NCI-H2227 (cell line): ENCODE measurements around the gene MINDY3.

Source experiments
- DNase-seq: peaks from one replicate; lab custom pipeline; 2025; ENCODE audit not compliant: unreplicated experiment; lab: John Stamatoyannopoulos, UW

MINDY3 gene

DNA sequence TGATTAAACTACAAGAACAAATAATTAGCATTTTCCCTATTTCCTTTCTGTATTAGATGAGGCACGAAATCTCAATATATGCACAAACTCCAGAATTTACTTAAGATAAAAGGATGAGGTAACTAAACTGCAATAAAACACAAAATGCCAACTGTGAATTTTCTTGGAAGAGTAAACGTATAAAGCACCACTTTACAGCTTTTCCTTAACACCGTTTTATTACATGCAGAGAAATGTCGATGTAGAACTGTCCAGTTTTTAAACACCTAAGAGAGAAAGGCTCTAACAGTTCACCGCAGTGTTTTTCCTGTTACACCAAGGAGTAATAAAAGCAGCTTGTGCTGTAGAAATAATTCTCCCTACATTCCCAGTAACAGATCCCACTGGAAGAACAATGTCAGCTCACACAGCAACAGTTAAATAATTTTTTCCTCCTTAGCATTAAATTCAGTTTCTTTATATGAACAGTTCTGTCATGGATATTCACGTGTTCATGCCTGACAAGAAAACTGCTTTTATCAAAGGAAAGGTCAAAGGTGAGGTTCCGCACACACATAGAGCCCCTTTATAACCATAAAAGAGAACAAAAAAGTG is 52.0 kb downstream of the MINDY3 start:
- no peak for DNase-seq

DNA sequence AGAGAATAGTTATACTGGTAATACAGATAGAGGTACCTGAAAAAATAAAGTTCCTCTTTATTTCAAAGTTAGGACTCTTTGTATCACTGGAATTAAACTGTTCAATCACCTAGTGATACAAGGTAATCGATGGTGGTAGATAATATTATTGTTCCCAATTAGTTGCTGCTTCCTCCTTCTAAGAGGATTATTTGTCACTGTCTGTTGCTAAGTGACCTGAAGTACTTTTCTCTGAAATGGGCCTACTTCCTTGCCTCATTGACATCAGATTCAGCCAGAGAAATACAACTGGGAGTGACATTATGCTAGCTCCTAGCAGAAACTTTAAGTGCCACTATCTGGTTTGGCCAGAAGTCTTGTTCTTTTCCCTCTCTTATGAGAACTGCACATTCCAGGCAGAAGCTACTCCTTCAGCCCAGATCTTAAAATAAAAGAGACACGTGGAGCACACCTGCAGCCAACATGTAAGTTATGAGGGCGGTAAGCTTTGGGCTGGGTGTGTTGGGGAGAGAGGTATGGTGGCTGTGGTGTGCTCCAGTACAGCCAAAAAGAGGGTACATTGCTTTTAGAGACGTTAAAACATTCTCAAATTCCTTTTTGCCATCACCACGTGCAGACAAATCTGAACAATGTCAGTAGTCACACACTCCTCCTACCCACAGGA is 54.8 kb downstream of the MINDY3 start:
- no peak for DNase-seq

- DNase-seq: no peak
Observed at GRCh38 chr10:15804109-15804508, 56.2 kb downstream of the MINDY3 start.

GRCh38 chr10:15802375-15802949 is 57.8 kb downstream of the MINDY3 start:
- DNase-seq: no peak

- DNase-seq: no peak
Observed at GRCh38 chr10:15801641-15802040, 58.7 kb downstream of the MINDY3 start.

DNA sequence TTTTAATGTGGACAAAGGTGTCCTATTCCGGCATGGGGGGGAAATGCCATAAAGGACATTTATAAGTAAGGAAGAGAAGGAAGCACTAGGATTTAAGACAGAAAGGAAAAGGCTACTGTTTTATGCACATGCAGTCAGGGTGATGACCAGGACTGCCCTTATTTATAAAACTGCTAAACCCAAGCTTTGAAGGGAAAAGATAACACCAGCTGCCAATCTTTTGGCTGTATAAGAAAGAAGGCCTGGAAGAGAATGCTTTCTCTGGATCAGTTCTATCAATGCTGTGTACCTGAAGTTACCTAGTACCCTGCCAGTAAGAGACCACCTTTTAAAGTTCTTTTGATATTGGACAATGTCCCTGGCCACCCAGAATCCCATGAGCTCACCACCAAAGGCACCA is 59.2 kb downstream of the MINDY3 start:
- no peak for DNase-seq

DNA sequence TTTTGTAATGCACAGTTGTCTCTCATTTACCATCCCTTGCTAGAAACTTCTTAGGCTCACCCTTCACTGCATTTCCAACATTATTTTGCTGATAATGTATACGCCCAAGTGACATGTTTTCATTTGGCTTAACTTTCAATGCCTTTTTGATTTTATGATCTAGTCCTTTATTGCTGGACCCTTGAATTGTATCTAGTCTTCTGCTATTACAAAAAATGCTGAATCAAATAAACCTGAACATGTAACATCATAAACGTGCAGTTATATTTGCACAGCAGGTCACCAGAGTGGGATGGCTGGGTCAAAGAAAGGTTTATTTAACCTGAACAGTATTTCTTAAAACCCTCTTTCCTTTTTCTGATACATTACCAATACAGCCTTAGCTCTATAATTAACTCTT is 63.0 kb downstream of the MINDY3 start:
- no peak for DNase-seq

GRCh38 chr10:15796762-15797161 is 63.5 kb downstream of the MINDY3 start:
- no peak for DNase-seq

- no peak for DNase-seq
Observed at GRCh38 chr10:15796098-15796759, 64.1 kb downstream of the MINDY3 start.

DNA sequence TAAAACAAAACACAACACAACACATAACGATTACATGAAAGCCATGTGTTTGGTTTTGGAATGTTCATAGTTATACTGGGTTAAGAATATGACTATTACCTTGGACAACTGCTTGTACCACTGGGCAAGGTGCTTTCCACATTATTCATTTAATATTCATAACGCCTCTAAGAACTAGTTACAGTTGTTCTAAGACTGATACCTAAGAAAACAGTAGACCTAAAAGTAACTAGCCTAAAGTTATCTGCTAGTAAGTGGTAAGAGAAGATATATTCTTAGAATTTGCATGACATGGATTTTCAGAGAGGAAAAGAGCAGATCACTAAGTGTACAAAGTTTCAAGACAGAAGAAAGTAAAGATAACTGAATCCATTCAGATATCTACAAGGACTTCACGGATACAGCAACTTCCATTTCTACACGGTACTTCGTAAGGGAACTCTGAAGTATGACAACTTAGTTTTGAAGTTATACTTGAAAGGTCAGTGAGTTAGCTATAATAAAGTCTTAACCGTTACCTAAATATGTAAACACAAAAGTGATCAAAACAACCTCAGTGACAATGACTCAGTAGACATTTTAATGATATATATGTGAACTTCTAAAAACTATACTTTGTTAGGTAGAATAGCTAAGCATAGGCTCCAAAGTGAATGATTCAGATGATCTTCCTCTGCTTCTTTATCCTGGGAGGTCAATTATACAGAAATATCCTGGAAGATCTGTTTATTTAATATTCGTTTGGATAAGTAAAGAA is 65.1 kb downstream of the MINDY3 start:
- DNase-seq: no peak

DNA sequence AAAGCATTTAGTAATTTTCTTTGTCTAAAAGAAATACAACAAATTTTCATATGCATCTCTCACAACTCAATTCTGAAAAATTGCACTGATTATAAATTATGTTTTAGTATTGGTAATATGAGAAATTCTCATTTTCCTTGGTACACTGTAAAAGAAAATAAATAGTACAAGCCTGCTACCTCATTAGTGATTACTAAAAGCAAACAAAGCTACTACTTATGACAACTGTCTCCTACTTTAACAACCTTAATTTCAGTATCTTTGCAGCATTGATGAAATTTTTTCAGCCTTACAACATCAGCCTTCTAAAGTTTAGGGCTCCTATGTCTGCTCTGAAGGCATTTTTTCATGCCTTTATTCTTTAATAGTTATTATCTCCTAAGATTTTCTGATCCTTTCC is 65.7 kb downstream of the MINDY3 start:
- DNase-seq: no peak

- no peak for DNase-seq
Observed at GRCh38 chr10:15793664-15794063, 66.6 kb downstream of the MINDY3 start.

- DNase-seq: no peak
Observed at GRCh38 chr10:15792777-15793176, 67.5 kb downstream of the MINDY3 start.

DNA sequence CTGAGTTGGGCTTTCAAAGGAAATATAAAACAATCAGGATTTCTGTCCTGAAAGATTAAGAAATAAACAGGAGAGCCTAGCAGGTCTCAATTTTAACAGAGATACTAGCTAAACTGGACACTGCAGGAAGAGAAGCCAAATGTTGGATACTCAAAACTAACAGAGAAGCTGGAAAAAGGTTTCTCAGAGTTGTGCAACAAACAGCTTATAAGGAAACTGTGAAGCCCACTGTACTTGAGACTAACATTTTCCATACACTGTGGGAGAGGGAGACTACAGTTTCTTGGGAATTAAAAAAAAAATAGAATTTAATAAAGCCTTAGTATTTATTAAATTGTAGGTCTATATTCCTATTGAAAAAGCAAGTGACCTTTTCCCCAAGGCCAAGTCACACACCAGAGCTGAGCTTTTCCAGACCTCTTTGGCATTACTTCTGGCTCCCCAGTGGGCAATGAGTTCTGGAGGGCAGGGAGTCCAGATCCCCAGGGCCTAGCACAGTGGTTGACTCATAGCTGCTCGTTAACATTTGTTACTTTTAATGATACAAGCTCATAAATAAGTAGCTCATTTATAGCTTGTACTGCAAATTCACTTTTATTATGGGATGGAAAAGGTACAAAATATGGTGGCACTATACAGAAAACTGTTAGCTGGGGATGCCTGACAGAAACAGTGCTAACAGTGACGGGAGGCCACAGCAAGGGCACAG is 68.3 kb downstream of the MINDY3 start:
- DNase-seq: no peak

DNA sequence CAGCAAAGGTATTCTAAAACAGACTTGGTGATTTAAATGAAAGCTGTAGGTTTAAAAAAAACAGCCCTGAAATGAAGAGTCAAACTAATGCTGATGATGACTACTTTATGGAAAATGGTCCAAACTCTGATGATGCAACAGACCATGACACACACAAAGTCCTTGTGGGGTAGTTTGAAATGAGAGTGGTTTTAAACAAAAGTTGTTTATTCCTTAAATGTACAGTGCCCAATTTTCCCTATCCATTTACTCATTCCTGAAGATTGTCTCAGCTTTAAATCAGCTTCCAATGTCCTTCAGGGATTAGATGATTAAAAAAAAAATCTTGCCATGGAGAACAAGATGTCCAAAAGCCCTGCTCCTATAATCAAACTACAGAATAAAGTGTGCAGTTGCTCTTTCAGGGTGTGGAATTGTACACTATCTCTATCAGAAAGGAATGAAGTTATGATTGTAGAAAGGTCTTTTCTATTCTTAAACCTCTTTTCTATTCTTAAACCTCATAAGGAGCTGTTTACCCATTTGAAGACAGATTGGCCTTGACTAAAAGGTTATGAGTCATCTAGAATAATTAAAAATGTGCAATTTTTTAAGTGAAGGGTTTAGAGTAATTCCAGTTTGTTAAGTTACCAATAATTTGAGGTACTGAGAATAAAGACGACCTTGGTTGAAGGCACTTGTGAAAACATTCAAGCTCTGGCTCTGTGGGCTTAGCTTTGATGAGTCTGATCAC is 70.3 kb downstream of the MINDY3 start:
- DNase-seq: no peak

GRCh38 chr10:15787426-15787825 is 72.9 kb downstream of the MINDY3 start:
- no peak for DNase-seq

DNA sequence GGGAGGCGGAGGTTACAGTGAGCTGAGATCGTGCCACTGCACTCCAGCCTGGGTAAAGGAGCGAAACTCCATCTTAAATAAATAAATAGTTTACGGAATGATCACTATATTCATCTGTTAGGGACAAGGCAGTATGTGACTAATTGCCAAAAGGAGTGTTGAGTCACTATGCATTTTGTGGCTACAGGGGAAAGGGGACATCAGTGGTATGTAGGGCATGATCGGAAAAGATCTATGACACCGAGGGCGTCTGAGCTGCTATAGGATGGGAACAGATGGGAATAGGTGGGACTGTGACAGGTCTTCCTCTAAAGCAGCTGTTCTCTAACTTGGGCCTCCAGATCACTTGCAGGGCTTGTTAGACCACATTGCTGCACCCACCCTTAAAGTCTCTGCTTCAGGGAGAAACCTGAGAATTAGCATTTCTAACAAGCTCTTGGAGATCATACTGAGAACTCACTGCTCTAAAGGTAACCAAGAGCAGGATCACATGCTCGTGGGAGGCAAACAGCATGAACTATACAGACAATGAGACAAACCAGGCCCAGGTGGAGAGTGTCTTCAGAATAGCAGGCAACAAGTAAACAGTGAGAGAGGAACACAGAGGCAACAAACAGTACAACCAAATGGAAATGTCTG is 75.5 kb downstream of the MINDY3 start:
- no peak for DNase-seq

GRCh38 chr10:15783941-15784636 is 76.2 kb downstream of the MINDY3 start:
- no peak for DNase-seq

DNA sequence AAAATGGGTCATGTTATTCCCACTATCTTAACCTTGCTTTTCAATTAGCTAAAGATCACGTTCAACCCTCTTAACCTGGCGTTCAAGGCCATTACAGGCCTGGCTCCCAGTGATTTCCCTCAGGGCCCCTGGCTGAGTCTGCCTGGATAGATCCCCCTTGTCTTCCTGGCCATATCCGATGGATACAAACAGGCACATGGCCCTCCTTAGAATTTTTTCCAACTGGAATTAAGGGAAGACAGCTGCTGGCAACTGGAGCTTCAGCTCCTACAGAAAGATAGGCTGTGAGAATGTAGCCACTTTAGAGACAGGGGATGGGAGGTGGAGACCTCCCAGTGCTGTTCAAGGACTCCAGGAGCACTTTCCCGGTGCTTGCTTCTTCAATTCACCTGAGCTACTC is 77.5 kb downstream of the MINDY3 start:
- no peak for DNase-seq
